A549 treated with CpdA at 1 μM for 4 hours (cell line): Measurements from ENCODE around the gene PKLR. TPM values are rescaled to one million over a fixed set of nuclear protein-coding genes. Genes with fewer than 3 reads are reported as not detected.

ENCODE experiments used
- total RNA-seq: library from RNA; stranded (reverse); fragments of 200-300 nt; extraction: Qiagen RNA extraction; gene quantifications from 5 replicates; pipeline ENCODE4 v1.2.3, GENCODE V29; 2022; ENCODE audit warnings: low read depth

Gene PKLR
- not detected in 5 replicates for total RNA-seq

DNA sequence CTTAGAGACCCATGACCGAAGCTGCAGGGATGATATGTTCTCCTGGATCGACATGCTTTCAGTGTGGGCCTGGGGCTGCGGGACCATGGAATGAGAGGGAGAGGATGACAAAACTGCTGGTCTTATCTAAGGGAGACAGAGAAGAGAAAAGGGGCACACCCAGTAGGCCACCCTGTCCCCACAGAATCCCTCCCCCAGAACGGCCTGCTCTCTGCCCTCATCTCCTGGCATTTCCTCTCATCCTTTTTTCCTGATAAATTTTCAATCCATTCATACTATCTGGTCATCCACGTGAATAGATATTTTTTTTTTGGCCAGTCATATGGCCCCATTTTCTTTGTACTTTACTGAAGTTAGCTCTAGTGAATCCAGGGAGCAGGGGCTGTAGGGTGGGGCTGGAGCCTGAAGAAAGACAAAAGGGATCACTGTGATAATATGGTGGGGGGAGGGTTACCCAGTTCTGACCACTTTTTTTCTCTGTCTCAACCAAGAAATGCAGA lies at the start of gene PKLR:
Gene PKLR, minus strand, starts transcription at position 97 of the 500 bp plus-strand sequence. Its CDS starts 43 bp downstream, at position 54.

GRCh38 chr1:155320661-155321617 lies 19.7 kb upstream of the PKLR start, which contains the start of gene RUSC1:
TSS of gene RUSC1 (plus strand) at chr1:155320894. CDS start at chr1:155321774, 880 bp downstream.

GRCh38 chr1:155308493-155309422 lies 7.5 kb upstream of the PKLR start, which contains the start of gene FDPS:
TSS of gene FDPS (plus strand) at chr1:155308866. CDS start at chr1:155309790, 924 bp downstream.

DNA sequence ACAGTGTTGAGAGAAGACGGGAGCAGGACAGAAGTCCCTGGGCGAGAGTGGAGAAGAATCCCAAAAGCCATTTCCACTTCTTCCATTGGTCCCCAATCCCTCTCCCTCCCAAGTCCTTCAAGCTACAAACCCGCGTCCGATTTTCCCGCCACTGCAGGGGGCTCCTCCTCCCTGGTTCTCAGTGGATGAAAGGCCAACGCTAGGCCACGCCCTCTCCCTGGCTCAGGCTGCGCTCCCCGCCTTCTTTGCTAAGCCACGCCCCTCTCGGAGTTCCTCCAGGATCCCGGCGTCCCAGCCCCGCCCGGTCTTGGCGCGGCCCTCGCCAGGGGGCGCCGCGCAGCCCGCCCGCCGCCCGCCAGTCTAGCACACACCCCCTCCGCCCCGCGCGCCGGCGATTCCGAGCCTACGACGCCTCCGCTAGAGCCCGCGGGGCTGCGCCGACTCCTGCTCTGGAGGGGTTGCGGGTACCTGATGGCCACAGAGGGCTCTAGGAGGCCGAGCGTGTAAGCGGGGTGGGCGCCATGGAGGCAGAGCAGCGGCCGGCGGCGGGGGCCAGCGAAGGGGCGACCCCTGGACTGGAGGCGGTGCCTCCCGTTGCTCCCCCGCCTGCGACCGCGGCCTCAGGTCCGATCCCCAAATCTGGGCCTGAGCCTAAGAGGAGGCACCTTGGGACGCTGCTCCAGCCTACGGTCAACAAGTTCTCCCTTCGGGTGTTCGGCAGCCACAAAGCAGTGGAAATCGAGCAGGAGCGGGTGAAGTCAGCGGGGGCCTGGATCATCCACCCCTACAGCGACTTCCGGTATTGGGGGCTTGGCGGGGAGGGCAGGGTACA lies 24.0 kb downstream of the PKLR start, which contains the start of gene HCN3:
Gene HCN3, plus strand, starts transcription at position 394 of the 832 bp plus-strand sequence. Its CDS starts 128 bp downstream, at position 522.

GRCh38 chr1:155273343-155274245 lies 27.6 kb downstream of the PKLR start, which contains the start of gene CLK2:
TSS of gene CLK2 (minus strand) at chr1:155273504. CDS start at chr1:155270977, 2,527 bp downstream.

GRCh38 chr1:155261852-155262673 lies 39.2 kb downstream of the PKLR start, which contains the start of gene SCAMP3:
TSS of gene SCAMP3 (minus strand) at chr1:155262360. CDS start at chr1:155262151, 209 bp downstream.

GRCh38 chr1:155255243-155256007 lies 45.8 kb downstream of the PKLR start, which contains the start of gene ENTREP3:
TSS of gene ENTREP3 (minus strand) at chr1:155255483. CDS start at chr1:155254877, 606 bp downstream.

Other genes with a start within 250 kb of the PKLR start
- 7.0 to 10.0 TPM (median 8.4 TPM) in 5 replicates for gene EFNA4, start 237.7 kb downstream of the PKLR start, total RNA-seq
- 2.3 to 5.0 TPM (median 4.7 TPM) in 5 replicates for gene EFNA3, start 222.6 kb downstream of the PKLR start, total RNA-seq
- gene EFNA1, start 173.6 kb downstream of the PKLR start, total RNA-seq = 35.9 to 42.4 TPM (median 36.7 TPM) in 5 replicates
- 32.2 to 36.2 TPM (median 34.4 TPM) in 5 replicates for gene SLC50A1, start 165.6 kb downstream of the PKLR start, total RNA-seq
- gene DPM3, start 160.9 kb downstream of the PKLR start, total RNA-seq = 63.4 to 108 TPM (median 93.8 TPM) in 5 replicates
- gene KRTCAP2, start 128.1 kb downstream of the PKLR start, total RNA-seq = 200 to 262 TPM (median 243 TPM) in 5 replicates
- gene TRIM46, start 127.6 kb downstream of the PKLR start, total RNA-seq = 1.2 to 1.6 TPM (median 1.5 TPM) in 5 replicates
- gene THBS3, start 93.5 kb downstream of the PKLR start, total RNA-seq = 7.8 to 10.1 TPM (median 9.5 TPM) in 5 replicates
- 66.1 to 77.7 TPM (median 70.8 TPM) in 5 replicates for gene MTX1, start 92.7 kb downstream of the PKLR start, total RNA-seq
- 25.8 to 40.1 TPM (median 36.2 TPM) in 5 replicates for gene ENTREP3, start 46.0 kb downstream of the PKLR start, total RNA-seq
- gene SCAMP3, start 39.1 kb downstream of the PKLR start, total RNA-seq = 91.8 to 138 TPM (median 132 TPM) in 5 replicates
- gene CLK2, start 27.9 kb downstream of the PKLR start, total RNA-seq = 21.7 to 30.7 TPM (median 27.5 TPM) in 5 replicates
- gene HCN3, start 24.0 kb downstream of the PKLR start, total RNA-seq = 2.9 to 5.8 TPM (median 4.5 TPM) in 5 replicates
- gene FDPS, start 7.4 kb upstream of the PKLR start, total RNA-seq = 159 to 171 TPM (median 162 TPM) in 5 replicates
- 42.4 to 55.7 TPM (median 48.0 TPM) in 5 replicates for gene RUSC1, start 19.5 kb upstream of the PKLR start, total RNA-seq